Sigmoid colon (tissue), 4 donors: Measurements from ENCODE around the gene IL7R.

Experiments used
- CTCF ChIP-seq, 4 experiments: fragments of 450-650 bp in 3 of 4; fragments of 200-600 bp in 1 of 4; IDR thresholded peaks; one replicate each; pipeline ENCODE4 v1.5.1; 2016 to 2019; ENCODE audit warnings: antibody characterized with exemption in 4 of 4, mild to moderate bottlenecking in 3 of 4, moderate library complexity in 2 of 4
- EP300 ChIP-seq, 4 donors: sonication (generic); formaldehyde crosslinking; IDR thresholded peaks; one replicate each; pipeline ENCODE4 v1.6.1; 2017; ENCODE audit warnings: antibody characterized with exemption in 4 of 4
- POLR2A ChIP-seq, 2 donors: fragments of 450-650 bp; IDR thresholded peaks; one replicate each; pipeline ENCODE4 v1.6.1; 2016; ENCODE audit warnings: antibody characterized with exemption in 2 of 2, mild to moderate bottlenecking in 2 of 2, moderate library complexity in 2 of 2
- POLR2AphosphoS5 ChIP-seq, 4 donors: sonication (generic); formaldehyde crosslinking; IDR thresholded peaks; one replicate each; pipeline ENCODE4 v1.6.1; 2017; ENCODE audit warnings: antibody characterized with exemption in 4 of 4

- TF ChIP-seq CTCF (IDR thresholded peaks at IDR 0.05) (no peak), POLR2A (IDR thresholded peaks at IDR 0.05) (no peak), POLR2AphosphoS5 (IDR thresholded peaks at IDR 0.05) (no peak), EP300 (IDR thresholded peaks at IDR 0.05) (no peak)
These were observed 37.7 kb upstream of the IL7R start for GRCh38 chr5:35819026-35819425.
